Measurements from ENCODE around the gene MICAL2.

The MICAL2 gene

GRCh38 chr11:12193515-12194336, 83.3 kb downstream of the MICAL2 start:
- DNase-seq: no peak

GRCh38 chr11:12195768-12196167, 85.4 kb downstream of the MICAL2 start:
- peak; percentile 68 for DNase-seq

- DNase-seq: peak; percentile 53
These were observed 85.9 kb downstream of the MICAL2 start for GRCh38 chr11:12196308-12196707.

DNA sequence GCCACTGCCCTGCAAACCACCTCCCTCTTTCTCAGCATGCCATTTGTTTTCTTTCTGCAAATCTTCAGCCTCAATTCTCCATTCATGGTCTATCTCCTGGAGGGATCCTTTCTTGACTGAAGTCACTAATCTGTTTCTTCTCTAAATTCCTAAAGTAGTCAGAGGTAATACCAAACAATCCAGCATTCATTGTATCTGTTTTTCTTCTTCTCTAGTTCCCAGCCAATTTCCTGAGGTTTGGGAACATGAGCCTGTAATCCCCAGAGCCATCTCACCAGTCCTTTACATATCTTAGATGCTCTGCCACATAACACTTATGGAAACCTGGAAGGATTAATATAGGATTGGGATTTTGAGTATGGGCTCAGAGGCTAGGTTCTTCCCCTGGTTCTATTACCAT, 86.5 kb downstream of the MICAL2 start:
- no peak for DNase-seq

GRCh38 chr11:12198251-12199222, 88.1 kb downstream of the MICAL2 start:
- DNase-seq: no peak

- no peak for DNase-seq
These were observed 89.0 kb downstream of the MICAL2 start for GRCh38 chr11:12199231-12199948.

GRCh38 chr11:12200279-12200990, 90.0 kb downstream of the MICAL2 start:
- no peak for DNase-seq

DNA sequence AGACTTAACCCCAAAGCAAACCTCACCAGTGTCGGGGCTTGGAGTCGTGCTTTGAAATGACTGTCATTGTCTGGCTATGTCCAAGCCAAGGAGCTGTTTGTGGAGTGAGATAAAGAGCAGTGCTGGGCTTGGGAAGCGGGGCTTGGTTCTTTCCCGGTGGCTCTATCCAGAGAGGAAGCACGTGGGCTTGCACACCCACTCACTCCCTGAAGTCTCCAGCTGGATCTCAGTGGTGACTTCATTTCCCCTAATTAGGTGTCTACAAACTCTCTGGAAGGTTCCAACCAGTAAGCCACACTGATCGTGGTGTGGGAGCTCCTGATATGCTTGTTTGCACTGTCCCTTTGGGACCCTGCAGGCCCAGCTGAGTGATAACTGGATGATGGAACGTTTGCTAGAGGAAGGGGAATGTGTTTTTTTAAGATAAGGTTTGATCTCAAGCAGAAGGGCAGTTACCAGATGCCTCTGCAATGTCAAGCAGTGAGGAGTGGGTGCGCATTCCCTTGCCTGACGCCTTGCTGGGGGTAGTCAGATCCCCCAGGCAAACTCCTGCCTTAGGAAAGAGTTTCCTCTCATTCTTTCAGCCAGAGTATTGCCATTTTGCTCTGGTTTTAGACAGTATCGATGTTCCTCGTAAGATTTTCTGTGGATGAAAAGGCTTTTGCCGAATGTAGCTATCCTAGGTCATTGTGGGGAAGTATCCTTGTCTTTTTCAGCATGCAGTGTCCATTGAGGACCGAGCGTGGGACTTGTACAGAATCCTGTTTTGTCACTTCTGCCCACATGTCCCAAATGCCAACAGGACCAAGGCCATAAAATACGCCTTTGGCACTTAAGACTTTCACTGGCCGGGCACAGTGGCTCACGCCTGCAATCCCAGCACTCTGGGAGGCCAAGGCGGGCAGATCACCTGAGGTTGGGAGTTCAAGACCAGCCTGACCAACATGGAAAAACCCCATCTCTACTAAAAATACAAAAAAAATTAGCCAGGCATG, 90.9 kb downstream of the MICAL2 start:
- no peak for DNase-seq

DNA sequence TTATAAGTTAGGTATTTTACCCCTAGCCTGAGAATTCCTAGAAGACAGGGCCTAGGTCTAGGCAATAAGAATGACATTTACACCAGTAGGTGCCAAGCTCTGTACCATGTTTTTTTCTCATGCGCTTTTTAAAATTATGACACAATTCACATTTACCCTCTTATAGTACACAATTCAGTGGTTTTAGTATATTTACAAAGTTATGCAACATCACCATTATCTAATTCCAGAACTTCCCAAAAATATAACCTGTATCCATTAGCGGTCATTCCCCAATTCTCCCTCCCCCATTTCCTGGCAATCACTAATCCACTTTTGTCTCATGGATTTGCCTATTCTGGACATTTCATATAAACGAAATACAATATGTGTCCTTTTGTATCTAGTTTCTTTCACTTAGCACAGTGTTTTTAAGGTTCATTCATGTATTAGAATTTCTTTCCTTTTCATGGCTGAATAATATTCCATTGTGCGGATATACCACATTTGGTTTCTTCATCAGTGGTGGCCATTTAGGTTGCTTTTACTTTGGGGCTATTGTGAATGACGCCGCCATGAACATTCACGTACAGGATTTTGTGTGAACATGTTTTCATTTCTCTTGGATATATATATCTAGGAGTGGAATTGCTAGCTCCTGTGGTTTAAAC, 92.4 kb downstream of the MICAL2 start:
- no peak for DNase-seq

DNA sequence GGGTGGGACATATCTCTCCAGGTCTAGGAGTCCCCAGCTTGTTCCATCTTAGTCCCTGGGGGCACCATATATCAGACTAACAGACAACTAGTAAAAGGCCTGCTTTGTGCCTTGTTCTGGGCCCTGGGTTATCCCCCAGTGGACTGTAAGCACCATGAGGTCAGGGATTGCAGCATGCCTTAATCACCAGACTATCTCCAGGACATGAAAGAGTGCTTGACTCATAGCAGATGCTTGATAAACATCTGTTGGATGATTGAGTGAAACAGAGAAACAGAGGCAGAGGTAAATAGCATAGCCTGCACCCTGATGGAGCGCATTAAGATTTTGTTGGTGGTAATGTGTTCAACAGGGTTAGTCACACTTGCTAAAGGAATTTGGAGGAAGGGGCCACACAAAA, 94.1 kb downstream of the MICAL2 start:
- DNase-seq: no peak

DNA sequence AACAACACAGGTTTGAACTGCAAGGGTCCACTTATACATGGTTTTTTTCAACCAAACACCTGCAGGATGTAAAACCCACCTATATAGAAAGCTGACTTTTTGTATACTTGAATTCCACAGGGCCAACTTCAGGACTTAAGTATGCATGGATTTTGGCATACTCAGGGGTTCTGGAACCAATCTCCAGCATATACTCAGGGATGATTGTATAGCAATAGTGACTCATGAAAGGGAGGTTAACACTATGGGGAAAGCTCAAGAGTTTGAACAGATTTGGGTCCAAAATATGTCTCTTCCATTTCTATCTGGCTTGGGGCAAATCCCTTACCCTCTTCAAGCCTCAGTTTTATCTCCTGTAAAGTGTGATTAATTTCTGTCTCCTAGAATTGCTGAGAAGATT, 94.9 kb downstream of the MICAL2 start:
- no peak for DNase-seq

DNA sequence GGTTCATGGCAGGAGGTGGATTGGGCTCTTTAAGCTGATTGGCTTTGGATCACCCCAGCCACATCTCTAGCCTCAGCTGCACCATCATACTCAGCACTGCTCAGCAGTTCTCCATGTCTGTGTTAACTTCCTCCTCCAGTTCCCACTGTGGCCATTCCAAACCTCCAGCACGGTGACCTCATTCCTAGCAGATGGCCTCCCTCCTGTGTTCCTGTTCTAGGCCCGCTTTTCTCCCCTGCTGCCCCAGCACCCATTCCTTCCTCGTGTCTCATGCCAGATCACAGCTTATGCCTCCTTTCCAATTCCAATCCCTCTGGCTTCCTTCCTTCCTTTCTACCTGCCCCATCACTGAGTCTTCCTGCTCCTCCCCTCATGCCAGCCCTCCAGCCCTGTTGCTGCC, 96.1 kb downstream of the MICAL2 start:
- no peak for DNase-seq

DNA sequence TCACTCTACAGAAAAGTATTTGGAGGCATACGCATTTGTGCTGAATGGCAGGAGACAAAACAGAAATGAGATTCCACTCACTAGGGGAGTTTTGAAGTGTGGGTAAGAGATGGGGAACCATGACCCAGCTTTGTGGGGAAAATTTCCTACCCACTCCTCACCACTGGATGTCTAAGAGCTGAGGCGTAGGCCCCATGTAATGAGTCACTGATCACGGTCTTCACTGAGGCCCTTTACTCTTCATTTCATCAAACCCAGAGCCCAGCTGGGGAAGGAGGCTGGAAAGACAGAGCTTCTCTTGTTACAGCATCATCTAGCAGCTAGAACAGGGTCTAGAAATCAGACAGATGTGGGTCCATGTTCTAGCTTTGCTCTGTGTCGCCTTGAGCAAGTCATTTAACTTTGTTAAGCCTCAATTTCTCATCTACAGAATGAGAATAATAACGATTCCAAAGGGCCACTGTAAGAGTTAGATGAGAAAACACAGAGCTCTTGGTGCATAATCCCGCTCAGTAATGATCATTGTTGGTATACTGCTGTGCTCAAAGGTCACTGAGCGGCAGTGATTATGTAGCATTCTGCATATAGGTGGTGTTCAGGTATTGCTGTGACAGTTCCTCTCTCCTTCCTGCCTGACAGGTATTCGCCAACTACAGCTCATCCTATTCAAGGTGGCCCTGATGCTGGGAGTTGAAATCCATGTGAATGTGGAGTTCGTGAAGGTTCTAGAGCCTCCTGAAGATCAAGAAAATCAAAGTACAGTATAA, 97.2 kb downstream of the MICAL2 start:
- no peak for DNase-seq

- no peak for DNase-seq
These were observed 98.7 kb downstream of the MICAL2 start for GRCh38 chr11:12209096-12209495.

- no peak for DNase-seq
These were observed 99.8 kb downstream of the MICAL2 start for GRCh38 chr11:12210200-12210599.

DNA sequence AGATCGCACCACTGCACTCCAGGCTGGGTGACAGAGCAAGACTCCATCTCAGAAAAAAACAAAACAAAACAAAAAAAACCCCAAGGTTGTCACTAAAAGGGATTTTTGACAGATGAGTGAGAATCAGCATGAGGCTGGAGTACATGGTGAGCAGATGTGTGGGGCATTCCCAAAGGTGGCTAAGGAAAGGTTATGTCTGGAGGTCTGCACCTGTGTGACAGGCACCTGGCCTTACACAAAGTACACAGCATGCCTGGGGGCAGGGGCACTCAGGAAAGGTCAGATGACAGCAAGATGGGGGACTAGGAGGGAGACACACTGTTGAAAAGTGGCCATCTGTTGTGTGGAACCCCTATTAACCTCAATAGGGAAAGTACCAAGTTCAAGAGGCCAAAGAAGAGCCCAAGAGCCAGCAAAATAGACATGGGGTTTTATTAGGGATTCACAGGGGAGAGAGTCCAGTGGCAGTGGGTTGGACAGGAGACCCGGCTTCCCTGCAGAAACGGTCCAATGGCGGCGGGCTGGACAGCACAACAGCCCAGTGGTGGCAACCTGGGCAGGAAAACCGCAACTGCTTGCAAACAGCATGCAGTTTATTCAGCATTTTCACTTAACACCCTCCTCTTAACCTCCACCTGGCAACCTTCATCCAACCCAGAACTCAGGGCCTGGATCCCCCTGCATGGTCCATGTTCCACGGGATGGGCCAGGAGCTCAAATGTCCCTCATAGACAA, 101.1 kb downstream of the MICAL2 start:
- no peak for DNase-seq

DNA sequence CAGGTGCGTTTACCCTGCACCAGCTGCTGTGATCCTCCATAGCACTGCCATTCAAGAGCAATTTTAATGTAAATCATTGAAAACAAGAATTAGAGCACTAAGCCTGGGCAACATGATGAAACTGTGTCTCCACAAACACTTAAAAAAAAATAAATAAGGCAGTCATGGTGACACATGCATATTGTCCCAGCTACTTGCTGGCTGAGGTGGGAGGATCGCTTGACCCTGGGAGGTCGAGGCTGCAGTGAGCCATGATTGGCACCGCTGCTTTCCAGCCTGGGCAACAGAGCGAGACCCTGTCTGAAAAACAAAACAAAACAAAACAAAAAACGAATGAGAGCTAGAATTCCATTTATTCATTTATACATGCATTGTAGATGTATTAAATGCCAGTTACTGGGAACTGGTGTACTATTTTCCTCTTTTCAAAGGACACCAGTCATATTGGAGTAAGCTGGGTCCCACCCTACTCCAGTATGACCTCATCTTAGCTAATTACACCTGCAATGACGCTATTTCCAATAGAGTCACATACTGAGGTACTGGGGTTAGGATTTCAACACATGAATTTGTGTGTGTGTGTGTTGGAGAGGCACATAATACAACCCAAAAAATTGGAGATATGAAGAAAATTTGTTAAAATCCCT, 101.9 kb downstream of the MICAL2 start:
- DNase-seq: no peak

DNA sequence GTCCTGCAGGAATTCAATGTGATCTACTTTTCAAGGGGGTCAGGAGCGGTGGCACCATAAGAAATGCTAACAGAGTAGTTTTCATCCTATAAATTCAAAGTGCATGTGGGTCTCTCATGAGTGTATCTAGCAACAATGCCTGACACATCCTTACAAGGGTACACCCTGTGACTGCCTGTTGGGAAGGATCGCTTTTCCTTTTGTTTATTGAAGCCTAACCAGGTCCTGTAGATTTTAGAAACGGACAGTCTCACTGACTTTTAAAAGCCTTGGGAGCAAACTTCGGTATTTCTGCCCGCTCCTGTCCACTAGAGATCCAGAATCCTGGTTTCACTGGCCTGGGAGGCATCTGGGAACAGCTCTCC, 102.4 kb downstream of the MICAL2 start:
- DNase-seq: no peak

- DNase-seq: no peak
These were observed 103.5 kb downstream of the MICAL2 start for GRCh38 chr11:12213883-12214282.

All from CD4-positive, alpha-beta T cell treated with Interleukin-17A for 4 hours (primary cell).